PC-9 (cell line): ENCODE data around the gene RAB11A. TPM values are rescaled to one million over a fixed set of nuclear protein-coding genes. Genes with fewer than 3 reads are reported as not detected.

ENCODE experiments used
- BruUV-seq: library from RNA; stranded (reverse); fragments of 400-500 nt; replicated peaks from 2 replicates; lab custom pipeline; 2021; lab: Mats Ljungman, UMichigan
- CTCF ChIA-PET: fragments of 300-600 bp; sonication (Branson Sonifier 250); formaldehyde crosslinking; loops from one replicate; lab custom pipeline; 2022; ENCODE audit warnings: antibody characterized with exemption; lab: Charles Lee
- POLR2A ChIA-PET: fragments of 300-600 bp; sonication (Branson Sonifier 250); formaldehyde crosslinking; loops from one replicate; lab custom pipeline; 2022; ENCODE audit warnings: antibody characterized with exemption; ENCODE audit not compliant: unreplicated experiment; lab: Charles Lee
- DNase-seq, 2 experiments: peaks; one replicate each; pipeline versions ENCODE4 v3.0.0 to v3.0.0-alpha.2; 2015 to 2022; ENCODE audit warnings: mixed read lengths in 1 of 2
- H2AFZ ChIP-seq: fragments of 200-600 bp; sonication (generic); 2 replicates; pipeline ENCODE4 v1.8.1; 2017; ENCODE audit warnings: antibody characterized with exemption
- H3F3A ChIP-seq: fragments of 200-600 bp; sonication (generic); 2 replicates; pipeline ENCODE4 v1.8.1; 2017; ENCODE audit warnings: antibody characterized with exemption, mild to moderate bottlenecking, low read depth; ENCODE audit not compliant: insufficient read depth
- H3K27ac ChIP-seq: fragments of 200-600 bp; sonication (generic); 2 replicates; pipeline ENCODE4 v1.6.1; 2016; ENCODE audit warnings: mixed run types
- H3K27me3 ChIP-seq: fragments of 200-600 bp; sonication (generic); 2 replicates; pipeline ENCODE4 v1.6.1; 2016; ENCODE audit warnings: low read depth, mixed run types; ENCODE audit not compliant: insufficient read depth
- H3K36me3 ChIP-seq: fragments of 200-600 bp; sonication (generic); 2 replicates; pipeline ENCODE4 v1.6.1; 2016; ENCODE audit warnings: low read depth, mixed run types
- H3K4me1 ChIP-seq: fragments of 200-600 bp; sonication (generic); replicated peaks from 2 replicates; pipeline ENCODE4 v1.6.1; 2016; ENCODE audit warnings: mixed run types; ENCODE audit not compliant: insufficient read depth
- H3K4me2 ChIP-seq: fragments of 200-600 bp; sonication (generic); 2 replicates; pipeline ENCODE4 v1.6.1; 2017; ENCODE audit warnings: mixed run types
- H3K4me3 ChIP-seq: fragments of 200-600 bp; sonication (generic); 2 replicates; pipeline ENCODE4 v1.6.1; 2016; ENCODE audit warnings: mixed run types
- H3K79me2 ChIP-seq: fragments of 200-600 bp; sonication (generic); 2 replicates; pipeline ENCODE4 v1.6.1; 2017; ENCODE audit warnings: low read depth, mixed run types
- H3K9me2 ChIP-seq: fragments of 200-600 bp; sonication (generic); 2 replicates; pipeline ENCODE4 v1.8.1; 2017; ENCODE audit warnings: mild to moderate bottlenecking; ENCODE audit not compliant: insufficient read depth
- H3K9me3 ChIP-seq: fragments of 200-600 bp; sonication (generic); 2 replicates; pipeline ENCODE4 v1.8.1; 2016; ENCODE audit warnings: low read depth; ENCODE audit not compliant: insufficient read depth
- H4K20me1 ChIP-seq: fragments of 200-600 bp; sonication (generic); 2 replicates; pipeline ENCODE4 v1.8.1; 2017; ENCODE audit not compliant: insufficient read depth
- CTCF ChIP-seq: fragments of 200-600 bp; sonication (generic); conservative IDR thresholded peaks from 2 replicates; pipeline ENCODE4 v1.6.1; 2017; ENCODE audit warnings: mixed run types, antibody characterized with exemption, mild to moderate bottlenecking, moderate library complexity
- EZH2 ChIP-seq: fragments of 200-600 bp; sonication (generic); IDR thresholded peaks from 2 replicates; pipeline ENCODE4 v1.8.0; 2017; ENCODE audit warnings: antibody characterized with exemption, low read depth
- intact Hi-C: fragments of 100-400 bp; cut with micrococcal nuclease; formaldehyde crosslinking; loops from one replicate; pipeline ENCODE4 v1.10.0; 2022; ENCODE audit not compliant: unreplicated experiment
- total RNA-seq: library from RNA; stranded (reverse); gene quantifications from 2 replicates; pipeline ENCODE4 v1.2.3, GENCODE V29; 2021

Gene RAB11A
- total RNA-seq, 1 experiment from 2014 or later: 233 TPM

- intact Hi-C loops: no loop called here
- no peaks in the 10 kb centered on the region for H3K9me3 ChIP-seq
- no peak for DNase-seq
- no peak overlapping the region for H3K4me3 ChIP-seq
- H3K27ac ChIP-seq: no peak overlapping the region
- ChIA-PET CTCF (interaction anchor here (0.5 kb wide), 1 partner anchor 373 kb away, joined by 7 read pairs; no protein-coding TSS in a partner anchor), POLR2A (no interaction called here)
- no TSS peak for BruUV-seq
- H3K4me2 ChIP-seq: no peak overlapping the region
- H3K4me1 ChIP-seq: no peaks in the 10 kb centered on the region
- TF ChIP-seq CTCF (no peak), EZH2 (no peak)
- no peaks in the 10 kb centered on the region for H3K27me3 ChIP-seq
- no peaks in the 10 kb centered on the region for H3K9me2 ChIP-seq
- H4K20me1 ChIP-seq: no peaks in the 10 kb centered on the region
- H2AFZ ChIP-seq: no peak overlapping the region
- no peaks in the 10 kb centered on the region for H3K36me3 ChIP-seq
- H3K79me2 ChIP-seq: no peaks in the 10 kb centered on the region
- H3F3A ChIP-seq: no peaks in the 10 kb centered on the region
Measured at GRCh38 chr15:65922621-65923020, 53.3 kb downstream of the RAB11A start.

GRCh38 chr15:65923264-65923663 lies 54.0 kb downstream of the RAB11A start:
- no peaks in the 10 kb centered on the region for H3K9me2 ChIP-seq
- intact Hi-C loops: no loop called here
- no peaks in the 10 kb centered on the region for H3K27me3 ChIP-seq
- no peak overlapping the region for H2AFZ ChIP-seq
- ChIA-PET CTCF (no interaction called here), POLR2A (no interaction called here)
- no TSS peak for BruUV-seq
- no peaks in the 10 kb centered on the region for H3K79me2 ChIP-seq
- H3K36me3 ChIP-seq: no peaks in the 10 kb centered on the region
- H3K4me3 ChIP-seq: no peak overlapping the region
- no peak for TF ChIP-seq CTCF
- no peak for TF ChIP-seq EZH2
- H3K4me2 ChIP-seq: no peak overlapping the region
- H3K9me3 ChIP-seq: no peaks in the 10 kb centered on the region
- H4K20me1 ChIP-seq: no peaks in the 10 kb centered on the region
- no peaks in the 10 kb centered on the region for H3K4me1 ChIP-seq
- no peak for DNase-seq
- no peak overlapping the region for H3K27ac ChIP-seq
- no peaks in the 10 kb centered on the region for H3F3A ChIP-seq

- POLR2A ChIA-PET: no interaction called here
- no peak overlapping the region for H2AFZ ChIP-seq
- TF ChIP-seq EZH2: no peak
- no peak for TF ChIP-seq CTCF
- H3K4me2 ChIP-seq: no peak overlapping the region
- no peaks in the 10 kb centered on the region for H3K9me2 ChIP-seq
- H3K9me3 ChIP-seq: no peaks in the 10 kb centered on the region
- no peak overlapping the region for H3K27ac ChIP-seq
- no peak overlapping the region for H3K4me3 ChIP-seq
- no peaks in the 10 kb centered on the region for H3K4me1 ChIP-seq
- no peaks in the 10 kb centered on the region for H4K20me1 ChIP-seq
- H3K27me3 ChIP-seq: no peaks in the 10 kb centered on the region
- no peaks in the 10 kb centered on the region for H3K36me3 ChIP-seq
- DNase-seq: no peak
- CTCF ChIA-PET: interaction anchor here (0.7 kb wide), 1 partner anchor 49 kb away, joined by 20 read pairs; no protein-coding TSS in a partner anchor
- intact Hi-C loops: no loop called here
- H3F3A ChIP-seq: no peaks in the 10 kb centered on the region
- no TSS peak for BruUV-seq
- no peaks in the 10 kb centered on the region for H3K79me2 ChIP-seq
Measured at GRCh38 chr15:65924004-65924403, 54.7 kb downstream of the RAB11A start.
